ENCODE data around the gene PAXIP1.
"Not testable (repeated sequence)": the region's sequence is repeated elsewhere in the genome, so short reads cannot be mapped to it uniquely, and the experiment has no call there.

PAXIP1 gene

GRCh38 chr7:154950960-154951359, 52.0 kb downstream of the PAXIP1 start:
- no peak for DNase-seq (ENCODE audit: extremely low read depth, low read depth)
- no peak overlapping the region for H3K4me3 ChIP-seq (replicated peaks; ENCODE audit: low read depth, low read length)
- TF ChIP-seq CTCF (IDR thresholded peaks at IDR 0.05; ENCODE audit: low read depth, low read length, missing control alignments): no peak

DNA sequence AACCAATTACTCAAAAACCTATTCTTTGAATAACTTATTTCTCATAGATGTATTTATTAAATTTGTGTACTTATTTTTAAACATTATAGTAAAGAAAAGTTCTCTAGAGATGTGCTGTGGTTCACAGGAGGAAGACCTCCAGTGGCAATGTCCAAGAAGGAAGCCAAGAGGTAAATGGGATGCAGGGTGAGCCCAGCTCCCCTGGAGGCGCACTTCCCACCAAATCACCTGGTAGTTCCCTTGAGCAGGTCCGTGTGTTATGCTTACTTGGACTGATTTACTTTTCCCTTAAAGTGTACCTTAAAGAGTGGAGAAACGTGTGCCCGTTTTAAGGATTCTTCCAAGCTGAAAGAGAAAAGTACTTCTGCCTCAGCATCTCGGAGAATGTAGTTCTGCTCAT, 55.3 kb downstream of the PAXIP1 start:
- no peak for TF ChIP-seq CTCF (IDR thresholded peaks at IDR 0.05; ENCODE audit: low read depth, low read length, missing control alignments)
- DNase-seq (ENCODE audit: extremely low read depth, low read depth): no peak
- H3K4me3 ChIP-seq (replicated peaks; ENCODE audit: low read depth, low read length): no peak overlapping the region

DNA sequence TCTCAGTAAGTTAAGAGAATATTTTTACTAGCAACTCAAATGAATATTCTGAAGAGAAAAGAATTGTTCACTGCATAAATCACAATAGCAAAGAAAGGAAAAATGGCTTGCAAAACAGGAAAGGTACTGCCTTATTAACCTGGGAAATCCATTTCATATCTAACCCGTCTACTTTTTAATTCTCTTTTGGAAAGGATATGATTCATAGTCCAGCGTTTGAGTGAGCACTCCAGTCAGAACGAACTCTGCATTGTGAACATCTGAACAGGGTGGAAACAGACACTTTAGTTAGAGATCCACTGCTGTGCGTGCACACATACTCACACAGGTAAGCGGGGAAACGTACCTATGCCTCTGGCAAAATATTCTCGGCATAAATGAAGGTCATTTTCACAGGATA, 56.8 kb downstream of the PAXIP1 start:
- no peak for TF ChIP-seq CTCF (IDR thresholded peaks at IDR 0.05; ENCODE audit: low read depth, low read length, missing control alignments)
- no peak for DNase-seq (ENCODE audit: extremely low read depth, low read depth)

GRCh38 chr7:154943906-154944305, 59.0 kb downstream of the PAXIP1 start:
- no peak overlapping the region for H3K4me3 ChIP-seq (replicated peaks; ENCODE audit: low read depth, low read length)
- no peak for TF ChIP-seq CTCF (IDR thresholded peaks at IDR 0.05; ENCODE audit: low read depth, low read length, missing control alignments)
- DNase-seq (ENCODE audit: extremely low read depth, low read depth): no peak

More for the DNA sequence above, 56.8 kb downstream of the PAXIP1 start:
- no peak overlapping the region for H3K4me3 ChIP-seq (replicated peaks; ENCODE audit: low read depth, low read length)

DNA sequence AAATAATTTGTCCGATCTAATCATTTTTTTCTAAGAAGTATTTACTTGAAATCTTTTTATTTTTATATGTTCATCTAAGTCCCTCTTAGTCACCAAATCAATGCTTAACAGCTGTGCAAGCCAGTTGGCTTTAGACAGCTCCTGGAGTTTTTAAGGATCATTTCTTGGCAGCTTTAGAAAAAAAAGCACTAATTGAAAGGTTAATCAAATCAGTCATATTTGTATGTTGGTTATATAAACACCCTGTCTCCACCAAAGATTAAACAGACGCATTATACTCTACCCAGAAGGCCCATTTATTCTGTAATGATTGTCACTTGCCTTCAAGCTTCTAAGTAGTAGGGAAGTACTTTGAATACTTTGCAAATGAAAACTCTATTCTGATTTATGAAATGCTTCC, 60.2 kb downstream of the PAXIP1 start:
- DNase-seq (ENCODE audit: extremely low read depth, low read depth): no peak
- TF ChIP-seq CTCF (IDR thresholded peaks at IDR 0.05; ENCODE audit: low read depth, low read length, missing control alignments): no peak
- H3K4me3 ChIP-seq (replicated peaks; ENCODE audit: low read depth, low read length): no peak overlapping the region

DNA sequence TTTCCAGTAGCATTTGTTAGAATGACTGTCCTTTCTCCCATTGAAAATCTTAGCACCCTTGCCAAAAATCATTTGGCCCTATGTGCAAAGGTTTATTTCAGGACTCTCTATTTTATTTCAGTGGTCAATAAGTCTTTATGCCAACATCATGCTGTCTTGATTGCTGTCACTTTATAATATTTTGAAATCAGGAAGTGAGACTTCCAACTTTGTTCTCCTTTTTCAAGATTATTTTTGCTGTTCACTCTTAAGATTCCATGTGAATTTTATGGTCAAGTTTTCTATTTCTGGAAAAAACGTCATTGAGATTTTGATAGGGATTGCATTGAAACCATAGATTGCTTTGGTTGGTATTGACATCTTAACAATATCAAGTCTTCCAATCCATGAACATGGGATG, 65.1 kb downstream of the PAXIP1 start:
- DNase-seq (ENCODE audit: extremely low read depth, low read depth): no peak
- no peak for TF ChIP-seq CTCF (IDR thresholded peaks at IDR 0.05; ENCODE audit: low read depth, low read length, missing control alignments)
- H3K4me3 ChIP-seq (replicated peaks; ENCODE audit: low read depth, low read length): no peak overlapping the region

DNA sequence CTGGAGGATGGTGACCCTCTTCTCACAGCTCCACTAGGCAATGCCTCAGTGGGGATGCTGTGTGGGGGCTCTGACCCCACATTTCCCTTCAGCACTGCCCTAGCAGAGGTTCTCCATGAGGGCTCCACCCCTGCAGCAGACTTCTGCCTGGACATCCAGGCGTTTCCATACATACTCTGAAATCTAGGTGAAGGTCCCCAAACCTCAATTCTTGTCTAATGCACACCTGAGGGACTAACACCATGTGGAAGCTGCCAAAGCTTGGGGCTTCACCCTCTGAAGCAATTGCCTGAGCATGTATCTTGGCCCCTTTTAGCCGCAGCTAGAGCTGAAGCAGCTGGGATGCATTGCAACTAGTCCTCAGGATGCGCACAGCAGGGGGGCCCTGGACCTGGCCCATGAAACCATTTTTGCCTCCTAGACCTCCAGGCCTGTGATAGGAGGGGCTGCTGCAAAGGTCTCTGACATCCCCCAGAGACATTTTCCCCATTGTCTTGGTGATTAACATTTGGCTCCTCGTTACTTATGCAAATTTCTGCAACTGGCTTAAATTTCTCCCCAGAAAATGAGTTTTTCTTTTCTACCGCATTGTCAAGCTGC, 68.5 kb downstream of the PAXIP1 start:
- not testable (repeated sequence) for DNase-seq (ENCODE audit: extremely low read depth, low read depth)

More for the DNA sequence above, 68.5 kb downstream of the PAXIP1 start:
- H3K4me3 ChIP-seq (replicated peaks; ENCODE audit: low read depth, low read length): not testable (repeated sequence)

All from HFF-Myc (cell line).